Measurements from ENCODE around the gene MFNG. TPM values are rescaled to one million over a fixed set of nuclear protein-coding genes. Genes with fewer than 3 reads are reported as not detected.

The MFNG gene
- total and polyA plus RNA-seq, 5 experiments from 2014 or later: 233 to 401 (median 290) TPM

DNA sequence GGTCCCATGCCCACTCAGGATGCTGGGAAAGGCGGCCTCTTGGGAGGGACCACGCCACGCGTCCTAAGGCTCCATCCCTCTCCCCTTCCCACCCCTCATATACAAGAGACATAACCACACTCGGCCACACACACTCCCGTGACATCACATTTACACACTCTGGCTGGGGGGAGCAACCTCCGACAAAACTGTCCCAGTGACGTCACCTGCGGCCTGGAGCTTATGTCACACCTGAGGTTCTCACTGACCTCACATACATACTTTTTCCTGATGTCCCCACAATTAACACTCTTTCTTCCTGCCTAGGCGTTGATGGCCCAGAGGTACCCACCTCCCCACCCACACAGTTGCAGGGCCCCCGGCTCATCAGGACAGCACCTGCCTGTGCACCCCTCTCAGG is 60.8 kb downstream of the MFNG start:
- DNase-seq (no peak), ATAC-seq (no peak)
- Mint-ChIP-seq H3K27ac (peak overlapping the region in 3 of 10 donors; percentile 15 to 65 (median 34)), H3K9me3 (peaks cover 0 to 2% (median 0%) of the 10 kb centered on the region in 9 donors), H3K27me3 (peaks cover 16 to 56% (median 43%) of the 10 kb centered on the region in 5 donors), H3K4me1 (peaks cover 14 to 36% (median 28%) of the 10 kb centered on the region in 4 donors), H3K36me3 (no peaks in the 10 kb centered on the region), H3K4me3 (peak overlapping the region in 6 of 10 donors; percentile 26 to 79 (median 46))
- POLR2A ChIA-PET: no interaction called here

DNA sequence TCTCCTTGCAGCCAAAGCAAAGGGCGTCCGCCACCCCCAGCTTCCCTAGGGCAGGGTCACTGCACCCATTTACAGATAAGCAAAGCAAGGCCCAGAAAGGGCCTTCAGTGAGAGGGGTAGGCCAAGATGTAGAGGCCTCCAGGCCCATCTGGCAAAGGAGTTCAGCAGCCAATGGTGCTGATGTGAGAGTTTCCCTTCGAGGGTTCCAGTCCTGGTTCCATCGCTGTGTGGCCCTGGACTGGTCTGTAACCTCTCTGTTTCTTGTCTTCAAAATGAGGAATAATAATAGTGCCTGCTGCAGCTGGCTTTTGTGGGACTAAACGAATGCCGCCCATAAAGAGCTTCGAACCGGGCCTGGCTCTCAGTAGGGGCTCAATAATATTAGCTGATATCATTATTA is 62.9 kb downstream of the MFNG start:
- H3K27ac Mint-ChIP-seq: no peak overlapping the region
- no peaks in the 10 kb centered on the region for H3K36me3 Mint-ChIP-seq
- POLR2A ChIA-PET: interaction anchor here (1.0 to 1.3 kb wide), 2 partner anchors 10 to 14 kb away, joined by 4 read pairs; no protein-coding TSS in a partner anchor
- peaks cover 17 to 57% (median 42%) of the 10 kb centered on the region in 5 donors for H3K27me3 Mint-ChIP-seq
- peaks cover 19 to 44% (median 30%) of the 10 kb centered on the region in 4 donors for H3K4me1 Mint-ChIP-seq
- no peak for ATAC-seq
- H3K4me3 Mint-ChIP-seq: no peak overlapping the region
- H3K9me3 Mint-ChIP-seq: peaks cover 0 to 2% (median 0%) of the 10 kb centered on the region in 9 donors
- no peak for DNase-seq

DNA sequence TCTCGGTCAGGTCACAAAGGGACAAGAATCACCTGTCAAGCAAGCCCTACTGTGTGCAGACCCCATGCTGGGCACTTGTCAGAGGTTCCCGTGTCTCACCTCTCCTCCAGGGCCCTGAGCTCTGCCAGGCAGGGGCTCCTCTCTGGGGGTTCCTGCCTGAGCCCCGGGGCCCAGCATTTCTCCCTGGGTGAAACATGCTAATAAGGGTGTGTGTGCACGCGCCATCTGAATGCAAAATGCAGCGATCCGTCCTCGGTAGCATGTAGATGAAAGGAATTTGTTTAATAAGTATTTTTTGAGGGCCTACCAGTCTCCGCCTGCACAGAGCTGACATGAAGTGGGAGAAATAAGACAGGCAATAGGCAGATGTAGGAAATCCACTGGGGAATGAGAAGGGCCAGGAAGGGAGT is 64.7 kb downstream of the MFNG start:
- Mint-ChIP-seq H3K9me3 (peaks cover 0 to 3% (median 0%) of the 10 kb centered on the region in 9 donors), H3K36me3 (no peaks in the 10 kb centered on the region), H3K27ac (no peak overlapping the region), H3K27me3 (peaks cover 26 to 63% (median 50%) of the 10 kb centered on the region in 5 donors), H3K4me1 (peaks cover 27 to 48% (median 33%) of the 10 kb centered on the region in 4 donors), H3K4me3 (peak overlapping the region in 5 of 10 donors; percentile 22 to 97 (median 71))
- POLR2A ChIA-PET: no interaction called here
- no peak for ATAC-seq
- no peak for DNase-seq

DNA sequence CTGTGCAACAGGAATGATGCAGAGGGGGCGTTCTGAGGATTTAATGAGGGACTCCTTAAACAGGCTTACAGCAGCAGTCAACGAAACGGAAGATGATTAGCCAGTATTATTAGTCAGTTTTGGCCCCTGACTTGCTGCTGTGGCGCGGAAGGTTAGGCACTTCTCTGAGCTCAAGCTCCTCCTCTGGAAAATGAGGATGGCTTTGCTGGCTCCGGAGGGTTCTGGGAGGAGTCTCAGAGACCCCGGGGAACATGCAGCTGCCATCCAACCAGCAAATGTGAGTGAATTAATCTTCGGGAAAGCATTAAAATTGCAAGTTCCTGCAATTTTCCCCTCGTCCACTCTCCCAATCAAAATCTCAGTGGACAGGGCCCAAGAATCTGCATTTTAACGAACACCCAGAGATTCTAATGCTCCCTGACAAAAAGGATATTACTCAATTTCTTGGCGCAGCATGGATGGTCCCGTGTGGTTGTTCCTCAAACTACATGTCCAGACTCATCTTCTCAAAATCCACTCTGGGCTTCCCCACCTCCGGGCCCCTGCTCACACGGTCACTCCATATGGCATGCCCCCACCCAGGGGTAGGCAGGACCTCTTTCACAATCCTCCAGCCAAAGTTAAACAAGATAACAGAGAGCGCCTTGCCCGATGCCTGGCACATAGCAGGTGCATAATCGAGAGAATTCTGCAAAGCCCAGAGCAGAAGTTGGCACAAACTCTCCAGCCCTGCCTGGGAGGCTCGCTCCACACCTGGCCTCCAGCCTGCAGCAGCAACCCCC is 65.3 kb downstream of the MFNG start:
- Mint-ChIP-seq H3K9me3 (peaks cover 0 to 3% (median 0%) of the 10 kb centered on the region in 9 donors), H3K4me3 (peak overlapping the region; percentile 77 to 97 (median 90)), H3K36me3 (no peaks in the 10 kb centered on the region), H3K27me3 (peaks cover 26 to 63% (median 47%) of the 10 kb centered on the region in 5 donors), H3K4me1 (peaks cover 31 to 48% (median 34%) of the 10 kb centered on the region in 4 donors), H3K27ac (peak overlapping the region in 3 of 10 donors; percentile 9 to 46 (median 33))
- DNase-seq (no peak), ATAC-seq (no peak)
- POLR2A ChIA-PET: no interaction called here

DNA sequence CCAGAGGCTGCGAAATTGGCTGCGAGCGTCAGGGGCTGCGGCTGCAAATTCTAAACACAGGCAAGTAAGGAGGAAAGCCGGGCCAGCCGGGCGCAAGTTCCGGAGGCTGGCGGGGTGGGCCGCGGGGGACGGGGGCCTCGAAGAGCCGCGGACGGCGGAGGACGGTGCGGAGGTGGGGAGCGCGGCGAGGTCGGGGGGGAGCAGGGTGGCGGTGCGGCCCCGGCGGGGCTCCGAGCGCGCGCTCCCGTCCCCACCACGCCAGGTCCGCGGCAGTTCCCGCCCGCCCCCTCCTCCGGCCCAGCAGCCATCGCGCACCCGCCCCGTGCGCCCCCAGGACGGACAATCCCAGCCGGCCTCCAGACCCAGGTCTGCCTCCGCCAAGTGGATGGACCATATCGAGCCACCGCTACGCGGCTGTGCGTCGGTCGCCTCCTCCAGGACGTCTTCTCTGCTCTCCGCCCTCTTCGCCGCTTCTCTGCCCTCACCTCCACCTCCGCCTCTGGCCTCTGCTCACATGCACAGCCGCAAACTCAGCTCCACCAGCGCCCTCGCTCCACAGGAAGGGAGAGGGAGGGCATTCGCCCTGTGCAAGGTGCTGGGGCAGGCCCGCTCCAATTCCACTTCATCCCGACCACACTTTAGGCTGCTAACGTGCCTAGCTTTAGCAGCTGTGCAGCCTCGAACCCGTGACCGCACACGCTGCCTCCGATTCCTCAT is 66.1 kb downstream of the MFNG start:
- DNase-seq (peak in 1 of 10 donors; percentile 23), ATAC-seq (peak; percentile 38 to 61)
- Mint-ChIP-seq H3K4me1 (peaks cover 31 to 47% (median 33%) of the 10 kb centered on the region in 4 donors), H3K9me3 (peaks cover 0 to 3% (median 0%) of the 10 kb centered on the region in 9 donors), H3K27ac (peak overlapping the region in 4 of 10 donors; percentile 9 to 53 (median 40)), H3K27me3 (peaks cover 26 to 67% (median 41%) of the 10 kb centered on the region in 5 donors), H3K4me3 (peak overlapping the region; percentile 77 to 97 (median 90)), H3K36me3 (no peaks in the 10 kb centered on the region)
- POLR2A ChIA-PET: no interaction called here

DNA sequence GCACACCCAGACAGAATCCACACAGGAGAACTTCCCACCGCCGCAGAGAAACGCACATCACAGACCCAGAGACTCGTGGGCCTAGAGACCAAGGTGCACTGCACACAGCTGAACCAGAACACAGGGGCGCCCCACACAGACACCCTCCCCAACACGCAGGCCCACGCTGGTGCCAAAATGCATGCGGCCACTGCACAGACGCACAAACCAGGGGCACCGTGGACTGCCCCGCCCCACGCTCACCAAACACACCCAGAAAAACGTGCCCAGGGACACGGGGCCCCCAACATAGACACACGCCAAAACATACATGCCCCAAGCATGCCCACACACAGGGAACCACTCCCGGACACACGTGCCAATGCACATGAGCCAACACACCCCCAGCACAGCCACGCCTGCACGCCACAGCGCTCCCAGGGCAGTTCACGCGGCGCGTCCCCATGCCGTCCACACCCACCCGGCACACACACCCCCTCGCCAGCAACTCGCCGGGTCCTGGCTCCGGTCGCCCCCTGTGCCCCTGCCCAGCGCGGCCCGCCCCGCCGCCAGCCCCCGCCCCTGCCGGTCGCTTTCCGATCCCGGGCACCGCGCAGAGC is 66.7 kb downstream of the MFNG start:
- peaks cover 31 to 47% (median 33%) of the 10 kb centered on the region in 4 donors for H3K4me1 Mint-ChIP-seq
- peak overlapping the region; percentile 67 to 96 (median 82) for H3K4me3 Mint-ChIP-seq
- H3K27me3 Mint-ChIP-seq: peaks cover 27 to 74% (median 42%) of the 10 kb centered on the region in 5 donors
- DNase-seq (no peak), ATAC-seq (peak; percentile 15 to 19)
- H3K36me3 Mint-ChIP-seq: no peaks in the 10 kb centered on the region
- POLR2A ChIA-PET: no interaction called here
- H3K27ac Mint-ChIP-seq: peak overlapping the region in 2 of 10 donors; percentile 26 to 46
- peaks cover 0 to 3% (median 0%) of the 10 kb centered on the region in 9 donors for H3K9me3 Mint-ChIP-seq

Other genes starting within 250 kb of the MFNG start
- 100 to 1,000 TPM; 295 to 297 TPM for gene RAC2, start 242.1 kb downstream of the MFNG start, total RNA-seq
- 1,000 to 10,000 TPM in 2 of 3 donors, 100 to 1,000 TPM in 1; 740 to 1,115 (median 1,110) TPM for gene RAC2, start 242.1 kb downstream of the MFNG start, polyA plus RNA-seq
- 100 to 1,000 TPM; 177 to 193 TPM for gene CYTH4, start 203.9 kb downstream of the MFNG start, total RNA-seq
- 10 to 100 TPM; 48.9 to 60.8 (median 54.6) TPM for gene CYTH4, start 203.9 kb downstream of the MFNG start, polyA plus RNA-seq
- gene ELFN2, start 58.9 kb downstream of the MFNG start, total RNA-seq: under 1 TPM; 0.55 to 0.88 TPM
- gene ELFN2, start 58.9 kb downstream of the MFNG start, polyA plus RNA-seq: not detected
- gene CARD10, start 33.0 kb upstream of the MFNG start, total RNA-seq: 1 to 10 TPM; 1.2 to 1.4 TPM
- gene CARD10, start 33.0 kb upstream of the MFNG start, polyA plus RNA-seq: under 1 TPM in 1 of 3 donors, not detected in 2; 0.22 TPM
- gene CDC42EP1, start 74.1 kb upstream of the MFNG start, total RNA-seq: not detected
- not detected for gene CDC42EP1, start 74.1 kb upstream of the MFNG start, polyA plus RNA-seq
- gene LGALS2, start 93.7 kb upstream of the MFNG start, total RNA-seq: not detected
- gene LGALS2, start 93.7 kb upstream of the MFNG start, polyA plus RNA-seq: not detected
- 100 to 1,000 TPM; 103 to 110 TPM for gene GGA1, start 122.5 kb upstream of the MFNG start, total RNA-seq
- gene GGA1, start 122.5 kb upstream of the MFNG start, polyA plus RNA-seq: 10 to 100 TPM; 20.3 to 24.5 (median 22.6) TPM
- 10 to 100 TPM; 77.9 to 79.0 TPM for gene SH3BP1, start 153.3 kb upstream of the MFNG start, total RNA-seq
- gene SH3BP1, start 153.3 kb upstream of the MFNG start, polyA plus RNA-seq: 10 to 100 TPM; 16.9 to 26.5 (median 25.6) TPM
- 1 to 10 TPM; 4.3 to 5.9 TPM for gene PDXP, start 172.3 kb upstream of the MFNG start, total RNA-seq
- gene PDXP, start 172.3 kb upstream of the MFNG start, polyA plus RNA-seq: 1 to 10 TPM; 1.7 to 9.6 (median 5.8) TPM
- gene LGALS1, start 189.3 kb upstream of the MFNG start, total RNA-seq: 10 to 100 TPM; 14.3 to 16.8 TPM
- 100 to 1,000 TPM in 1 of 3 donors, 10 to 100 TPM in 2; 19.6 to 122 (median 34.8) TPM for gene LGALS1, start 189.3 kb upstream of the MFNG start, polyA plus RNA-seq
- 10 to 100 TPM; 47.9 to 48.6 TPM for gene NOL12, start 200.0 kb upstream of the MFNG start, total RNA-seq
- gene NOL12, start 200.0 kb upstream of the MFNG start, polyA plus RNA-seq: 10 to 100 TPM; 35.0 to 46.4 (median 43.8) TPM
- gene TRIOBP, start 210.7 kb upstream of the MFNG start, total RNA-seq: 10 to 100 TPM; 26.4 to 30.9 TPM
- 10 to 100 TPM in 2 of 3 donors, 1 to 10 TPM in 1; 7.8 to 11.6 (median 10.7) TPM for gene TRIOBP, start 210.7 kb upstream of the MFNG start, polyA plus RNA-seq